ENCODE measurements around the gene CNTD1.

- TF ChIP-seq STAT6 (CRISPR knock-in tag; conservative IDR thresholded peaks at IDR 0.05; ENCODE audit: low read depth) (no peak), NR2C2 (CRISPR knock-in tag; IDR thresholded peaks at IDR 0.05) (no peak), ZNF396 (CRISPR knock-in tag; IDR thresholded peaks at IDR 0.05; ENCODE audit: borderline replicate concordance) (no peak), MYBL2 (CRISPR knock-in tag; IDR thresholded peaks at IDR 0.05) (no peak)
These were observed 37.0 kb upstream of the CNTD1 start for GRCh38 chr17:42761638-42762037.

Data from WTC11 (cell line).